Nucleus accumbens (tissue), 56 donors: ENCODE results near the gene TMEM51.

Experiments used
- DNase-seq, 56 donors: peaks; one replicate each; lab custom pipeline; 2025; lab: John Stamatoyannopoulos, UW

Gene TMEM51

DNA sequence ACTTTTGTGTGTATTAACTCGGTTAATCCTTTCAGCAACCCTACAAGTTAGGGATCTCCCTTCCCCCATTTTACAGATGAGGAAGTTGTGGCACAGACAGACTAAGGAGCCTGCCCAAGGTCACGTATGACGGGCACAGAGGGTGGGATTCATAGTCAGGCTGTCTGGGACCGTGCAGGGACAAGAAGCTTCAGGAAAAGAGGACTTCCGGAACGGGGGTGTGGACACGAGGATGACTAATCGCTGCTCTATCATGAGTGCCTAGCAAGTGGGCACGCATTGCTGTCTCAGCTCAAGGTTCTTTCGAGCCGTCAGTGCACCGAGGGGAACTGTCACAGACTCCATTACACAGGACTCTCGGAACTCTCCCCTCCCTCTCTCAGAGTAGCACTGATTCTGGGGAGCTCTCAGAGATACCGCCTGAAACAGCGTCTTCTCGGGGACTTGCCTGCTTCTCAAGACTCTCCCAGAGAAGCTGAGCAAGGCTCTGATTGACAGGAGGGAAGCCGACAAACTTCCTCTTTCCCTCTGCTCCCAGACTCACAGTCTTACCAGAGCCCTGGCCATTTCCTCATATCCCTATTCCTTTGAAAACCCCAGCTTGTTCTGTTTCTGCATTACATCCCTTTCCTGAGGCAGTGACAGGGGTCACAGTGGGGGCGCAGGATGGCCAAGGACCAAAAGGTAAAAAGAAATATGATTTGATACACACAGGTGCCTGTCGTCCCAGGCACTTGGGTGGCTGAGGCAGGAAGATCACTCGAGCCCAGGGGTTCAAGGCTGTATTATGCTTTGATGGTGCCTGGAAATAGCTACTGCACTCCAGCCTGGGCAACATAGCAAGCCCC, 107.8 kb downstream of the TMEM51 start:
- peak in 4 of 56 donors; percentile 18 to 31 (median 22) for DNase-seq

DNA sequence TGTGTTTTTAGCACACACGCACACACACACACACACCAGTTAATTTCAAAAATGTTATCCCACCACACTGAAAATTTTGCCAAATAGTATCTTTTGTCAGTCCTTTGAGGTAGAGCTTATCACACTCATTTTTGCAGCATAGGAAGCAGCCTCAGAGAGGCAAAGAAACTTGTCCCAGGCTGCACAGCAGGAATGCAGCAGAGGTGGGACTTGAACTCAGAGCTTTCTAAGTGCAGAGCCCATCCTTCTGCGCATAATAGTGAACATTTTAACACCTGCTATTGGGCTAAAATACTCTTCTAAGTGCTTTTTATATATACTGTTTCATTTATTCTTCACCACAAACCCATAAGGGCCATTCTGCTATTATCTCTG, 108.4 kb downstream of the TMEM51 start:
- DNase-seq: no peak

DNA sequence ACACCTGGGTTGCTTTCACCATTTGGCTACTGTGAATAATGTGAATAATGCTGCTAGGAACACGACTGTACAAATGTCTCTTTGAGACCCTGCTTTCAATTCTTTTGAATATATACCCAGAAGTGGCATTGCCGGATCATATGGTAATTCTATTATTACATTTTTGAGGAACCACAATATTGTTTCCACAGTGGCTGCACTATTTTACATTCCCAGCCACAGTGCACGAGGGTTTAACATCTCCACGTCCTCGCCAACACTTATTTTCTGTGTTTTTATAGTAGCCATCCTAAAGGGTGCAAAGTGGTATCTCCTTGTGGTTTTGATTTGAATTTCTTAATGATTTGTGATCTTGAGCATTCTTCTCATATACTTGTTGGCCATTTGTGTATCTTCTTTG, 109.2 kb downstream of the TMEM51 start:
- DNase-seq: no peak

DNA sequence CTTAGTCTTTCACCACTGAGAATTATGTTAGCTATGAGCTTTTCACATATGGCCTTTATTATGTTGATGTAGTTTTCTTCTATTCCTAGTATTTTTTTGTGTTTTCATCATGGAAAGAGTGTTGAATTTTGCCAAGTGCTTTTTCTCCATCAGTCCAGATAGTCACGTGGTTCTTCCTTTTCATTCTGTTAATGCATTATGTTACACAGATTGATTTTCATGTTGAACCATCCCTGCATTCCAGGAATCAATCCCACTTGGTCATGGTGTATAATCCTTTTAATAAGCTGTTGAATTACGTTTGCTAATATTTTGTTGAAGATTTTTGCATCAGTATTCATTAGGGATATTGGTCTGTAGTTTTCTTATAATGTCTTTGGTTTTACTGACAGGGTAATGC, 111.2 kb downstream of the TMEM51 start:
- DNase-seq: no peak
